Cardiac muscle cell (in vitro differentiated cells and primary cell): ENCODE results near the gene MMAA. TPM values are rescaled to one million over a fixed set of nuclear protein-coding genes. Genes with fewer than 3 reads are reported as not detected.

ENCODE experiments used
- DNase-seq, 2 donors: peaks; one replicate each; pipeline versions ENCODE4 v3.0.0 to v3.0.0-alpha.2; 2010 to 2017; ENCODE audit warnings: low read depth in 1 of 2, low spot score in 1 of 2
- H3K27ac ChIP-seq: fragments of 200-600 bp; sonication (generic); 2 replicates; pipeline ENCODE4 v1.5.1; 2016
- H3K27me3 ChIP-seq: fragments of 200-600 bp; sonication (generic); 2 replicates; pipeline ENCODE4 v1.6.0; 2016; ENCODE audit warnings: control low read depth
- H3K36me3 ChIP-seq: fragments of 200-600 bp; sonication (generic); 2 replicates; pipeline ENCODE4 v1.5.1; 2016; ENCODE audit warnings: control low read depth
- H3K4me1 ChIP-seq: fragments of 200-600 bp; sonication (generic); 2 replicates; pipeline ENCODE4 v1.8.1; 2017; ENCODE audit warnings: low read depth, mild to moderate bottlenecking, mixed run types
- H3K4me3 ChIP-seq: fragments of 200-600 bp; sonication (generic); 2 replicates; pipeline ENCODE4 v1.5.1; 2016; ENCODE audit warnings: mild to moderate bottlenecking
- H3K9me3 ChIP-seq: fragments of 200-600 bp; sonication (generic); 2 replicates; pipeline ENCODE4 v1.5.1; 2017; ENCODE audit warnings: low read depth, mild to moderate bottlenecking, control low read depth
- polyA plus RNA-seq: library from polyadenylated mRNA; unstranded; fragments of >200 nt; fragmentation: Nextera tagmentation; extraction: Ambion mirVana; gene quantifications from 2 replicates; pipeline ENCODE4 v1.2.1, GENCODE V29; 2016
- total RNA-seq: library from RNA; depleted of rRNA; stranded (reverse); fragments of >200 nt; gene quantifications from 2 replicates; pipeline ENCODE4 v1.2.3, GENCODE V29; 2016
- TF ChIP-seq, protein P1 (sequence below): IDR thresholded peaks from 2 replicates; pipeline ENCODE4 v1.5.1; 2012; ENCODE audit warnings: low read depth, mild to moderate bottlenecking, low read length

The MMAA gene
- total and polyA plus RNA-seq, 2 experiments from 2014 or later: 2.6 to 3.1 TPM

DNA sequence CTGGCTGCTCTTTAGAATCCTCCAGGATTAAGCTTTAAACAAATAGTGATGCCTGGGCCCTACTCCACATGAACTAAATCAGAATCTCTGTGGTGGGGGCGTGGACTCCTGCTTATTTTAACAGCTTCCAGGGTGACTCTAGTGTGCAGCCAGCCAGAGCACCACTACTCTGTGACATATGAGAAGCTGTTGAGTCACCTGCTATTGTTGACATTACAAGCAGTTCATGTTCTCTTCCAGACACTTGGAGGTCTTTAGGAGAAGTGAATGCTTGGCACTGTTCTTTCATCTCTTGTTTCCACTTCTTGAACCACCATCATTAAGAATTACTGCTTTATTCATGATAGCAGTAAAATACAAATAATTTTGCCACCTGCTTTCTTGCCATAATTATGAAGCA is 60.3 kb downstream of the MMAA start:
- Histone ChIP-seq H3K9me3 (no peaks in the 10 kb centered on the region), H3K27ac (peak overlapping the region; percentile 15), H3K4me3 (no peak overlapping the region), H3K27me3 (no peaks in the 10 kb centered on the region), H3K4me1 (peaks cover 26% of the 10 kb centered on the region), H3K36me3 (no peaks in the 10 kb centered on the region)
- peak; percentile 43 to 74 for DNase-seq
- TF ChIP-seq, protein P1, sequence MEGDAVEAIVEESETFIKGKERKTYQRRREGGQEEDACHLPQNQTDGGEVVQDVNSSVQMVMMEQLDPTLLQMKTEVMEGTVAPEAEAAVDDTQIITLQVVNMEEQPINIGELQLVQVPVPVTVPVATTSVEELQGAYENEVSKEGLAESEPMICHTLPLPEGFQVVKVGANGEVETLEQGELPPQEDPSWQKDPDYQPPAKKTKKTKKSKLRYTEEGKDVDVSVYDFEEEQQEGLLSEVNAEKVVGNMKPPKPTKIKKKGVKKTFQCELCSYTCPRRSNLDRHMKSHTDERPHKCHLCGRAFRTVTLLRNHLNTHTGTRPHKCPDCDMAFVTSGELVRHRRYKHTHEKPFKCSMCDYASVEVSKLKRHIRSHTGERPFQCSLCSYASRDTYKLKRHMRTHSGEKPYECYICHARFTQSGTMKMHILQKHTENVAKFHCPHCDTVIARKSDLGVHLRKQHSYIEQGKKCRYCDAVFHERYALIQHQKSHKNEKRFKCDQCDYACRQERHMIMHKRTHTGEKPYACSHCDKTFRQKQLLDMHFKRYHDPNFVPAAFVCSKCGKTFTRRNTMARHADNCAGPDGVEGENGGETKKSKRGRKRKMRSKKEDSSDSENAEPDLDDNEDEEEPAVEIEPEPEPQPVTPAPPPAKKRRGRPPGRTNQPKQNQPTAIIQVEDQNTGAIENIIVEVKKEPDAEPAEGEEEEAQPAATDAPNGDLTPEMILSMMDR: no peak

DNA sequence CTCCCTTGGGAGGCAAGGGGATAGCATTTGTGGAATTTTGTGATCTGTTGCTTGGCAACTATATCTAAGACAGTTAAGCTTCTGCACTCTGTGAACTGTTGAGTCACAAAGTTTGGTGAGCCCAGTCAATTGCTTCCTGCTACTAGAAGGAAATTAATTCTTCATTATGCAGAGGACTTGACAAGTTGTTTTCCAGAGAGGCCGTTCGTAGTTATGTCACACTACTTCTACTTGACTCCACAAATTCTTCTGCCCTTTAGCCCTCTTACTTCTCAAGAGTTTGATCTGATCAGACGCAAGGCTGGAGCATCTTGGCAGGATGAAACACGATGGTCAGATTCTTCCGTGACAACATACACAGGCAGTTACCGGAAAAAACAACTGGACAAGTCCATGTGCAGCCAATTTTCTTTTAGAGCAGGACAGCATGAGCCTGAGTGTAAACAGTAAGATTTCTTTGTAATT is 60.8 kb downstream of the MMAA start, which contains the start of gene C4orf51:
Gene C4orf51, plus strand, starts transcription at position 156 of the 465 bp plus-strand sequence. Its CDS starts 58 bp downstream, at position 214.
- no peaks in the 10 kb centered on the region for H3K9me3 ChIP-seq
- H3K4me1 ChIP-seq: peaks cover 26% of the 10 kb centered on the region
- TF ChIP-seq, protein P1: no peak
- H3K27ac ChIP-seq: peak within 1 kb of the TSS; percentile 15
- no peak within 1 kb of the TSS for H3K4me3 ChIP-seq
- DNase-seq: peak; percentile 52 to 56
- H3K27me3 ChIP-seq: no peaks in the 10 kb centered on the region
- no peaks in the 10 kb centered on the region for H3K36me3 ChIP-seq

DNA sequence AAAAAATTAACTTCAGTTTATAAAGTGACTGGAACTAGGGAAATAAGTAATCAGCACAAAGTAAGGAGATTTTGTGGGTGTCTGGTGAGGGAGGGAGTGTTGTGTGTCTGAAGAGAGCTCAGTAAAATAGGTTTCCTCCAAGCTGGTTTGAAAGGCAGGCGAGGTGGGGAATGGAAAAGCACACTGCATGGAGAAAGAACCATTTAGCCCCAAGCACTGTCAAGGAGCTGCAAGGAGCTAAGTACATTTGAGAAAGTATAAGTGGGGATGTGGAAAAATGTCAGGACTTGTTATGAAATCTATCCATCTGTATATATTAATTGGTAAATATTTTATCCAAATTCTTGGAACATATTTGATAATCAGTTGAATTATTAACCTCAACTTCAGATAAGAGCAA is 61.7 kb downstream of the MMAA start:
- H3K4me1 ChIP-seq: peaks cover 26% of the 10 kb centered on the region
- no peaks in the 10 kb centered on the region for H3K36me3 ChIP-seq
- H3K9me3 ChIP-seq: no peaks in the 10 kb centered on the region
- no peak overlapping the region for H3K4me3 ChIP-seq
- no peak overlapping the region for H3K27ac ChIP-seq
- peak in 1 of 2 donors; percentile 11 for DNase-seq
- TF ChIP-seq, protein P1: no peak
- H3K27me3 ChIP-seq: no peaks in the 10 kb centered on the region

DNA sequence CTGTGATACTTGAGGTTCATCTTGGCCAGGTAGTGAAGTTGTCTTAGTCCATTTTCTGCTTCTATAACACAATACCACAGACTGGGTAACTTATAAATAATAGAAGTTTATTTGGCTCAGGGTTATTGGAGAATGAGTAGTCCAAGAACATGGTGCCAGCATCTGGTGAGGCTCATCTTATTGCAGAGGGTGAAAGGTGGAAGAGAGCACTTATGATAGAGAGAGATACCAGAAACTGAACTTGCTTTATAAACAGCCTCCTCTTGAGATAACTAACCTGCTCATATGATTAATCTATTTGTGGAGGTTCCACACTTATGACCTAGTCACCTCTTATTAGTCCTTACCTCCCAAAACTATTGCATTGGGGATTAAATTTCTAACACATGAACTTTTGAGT is 62.3 kb downstream of the MMAA start:
- H3K4me1 ChIP-seq: peaks cover 26% of the 10 kb centered on the region
- H3K36me3 ChIP-seq: no peaks in the 10 kb centered on the region
- H3K27ac ChIP-seq: no peak overlapping the region
- TF ChIP-seq, protein P1: no peak
- no peaks in the 10 kb centered on the region for H3K9me3 ChIP-seq
- DNase-seq: peak in 1 of 2 donors; percentile 60
- H3K4me3 ChIP-seq: no peak overlapping the region
- no peaks in the 10 kb centered on the region for H3K27me3 ChIP-seq

DNA sequence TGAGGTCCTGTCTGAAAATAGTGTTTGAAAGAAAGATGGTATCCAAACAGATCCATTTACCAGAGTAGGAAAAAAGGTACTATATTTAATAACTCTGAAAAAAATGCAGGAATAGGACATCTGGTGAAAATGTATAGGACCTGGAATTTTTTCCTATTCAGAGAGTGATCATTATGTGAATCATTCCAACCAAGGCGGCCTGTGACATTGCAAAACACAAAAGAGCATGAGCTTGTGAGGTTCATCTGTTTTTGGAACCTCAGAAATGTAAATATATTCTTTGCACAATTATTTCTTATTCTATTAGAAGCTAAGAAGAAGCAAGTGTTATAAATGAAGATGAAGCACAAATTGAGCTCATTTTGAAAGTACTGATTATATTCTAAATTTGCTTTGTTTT is 62.8 kb downstream of the MMAA start:
- H3K27me3 ChIP-seq: no peaks in the 10 kb centered on the region
- no peak for DNase-seq
- no peaks in the 10 kb centered on the region for H3K9me3 ChIP-seq
- H3K36me3 ChIP-seq: no peaks in the 10 kb centered on the region
- TF ChIP-seq, protein P1: no peak
- peaks cover 26% of the 10 kb centered on the region for H3K4me1 ChIP-seq
- no peak overlapping the region for H3K27ac ChIP-seq
- H3K4me3 ChIP-seq: no peak overlapping the region

DNA sequence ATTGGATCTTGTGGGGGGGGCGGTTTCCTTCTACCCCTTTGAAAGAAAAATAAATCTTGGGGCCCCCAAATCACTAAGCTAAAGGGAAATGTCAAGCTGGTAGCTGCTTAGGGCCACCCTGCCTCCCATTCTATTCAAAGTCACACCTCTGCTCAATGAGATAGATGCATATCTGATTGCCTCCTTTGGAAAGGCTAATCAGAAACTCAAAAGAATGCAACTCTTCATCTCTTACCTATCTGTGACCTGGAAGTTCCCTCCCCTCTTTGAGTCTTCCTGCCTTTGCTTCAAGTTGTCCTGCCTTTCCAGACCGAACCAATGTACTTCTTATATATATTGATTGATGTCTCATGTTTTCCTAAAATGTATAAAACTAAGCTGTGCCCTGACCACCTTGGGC is 67.8 kb downstream of the MMAA start:
- no peaks in the 10 kb centered on the region for H3K36me3 ChIP-seq
- H3K27ac ChIP-seq: no peak overlapping the region
- no peak for DNase-seq
- no peaks in the 10 kb centered on the region for H3K27me3 ChIP-seq
- H3K4me3 ChIP-seq: no peak overlapping the region
- H3K4me1 ChIP-seq: peaks cover 4% of the 10 kb centered on the region
- TF ChIP-seq, protein P1: no peak
- H3K9me3 ChIP-seq: no peaks in the 10 kb centered on the region
